ENCODE results near the gene CTSE.

The CTSE gene

DNA sequence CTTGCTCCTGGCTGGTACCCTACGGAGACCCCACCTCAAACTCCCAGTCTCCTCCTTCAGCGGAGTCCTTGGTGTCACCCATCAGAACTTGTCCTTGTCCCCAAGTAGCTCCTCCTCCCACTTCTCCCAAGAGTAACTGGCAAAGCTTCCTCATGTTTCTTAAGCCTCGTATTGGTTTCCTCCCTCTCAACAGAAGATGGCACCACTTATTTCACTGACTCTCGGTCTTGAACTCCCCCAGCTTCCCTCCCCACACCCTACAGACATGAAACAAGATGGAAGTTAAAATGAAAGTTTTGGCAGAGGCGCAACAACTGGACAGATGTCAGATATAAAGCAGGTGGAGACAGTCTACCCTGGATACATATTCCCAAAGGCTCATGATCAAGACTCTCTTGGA, 33.9 kb downstream of the CTSE start:
- DNase-seq, result no peak

DNA sequence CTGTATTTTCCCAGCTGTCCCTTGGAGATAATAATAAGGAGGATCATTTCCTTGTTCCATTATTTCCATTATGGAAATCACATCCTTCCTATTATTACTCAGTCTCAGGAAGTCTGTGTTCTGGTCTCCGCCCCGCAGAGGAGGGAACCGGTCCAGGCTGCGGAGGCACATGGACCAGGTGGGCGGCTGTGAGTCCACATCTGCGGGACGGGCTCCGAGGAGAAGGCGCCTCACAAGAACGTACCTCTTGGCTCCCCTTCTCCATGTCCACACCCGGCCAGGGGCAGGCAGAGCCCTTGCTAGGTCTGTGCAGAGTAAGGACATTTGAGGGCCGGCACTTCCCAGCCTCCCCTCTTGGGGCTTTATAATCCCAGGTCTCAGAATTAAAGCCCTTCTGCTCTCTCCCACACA, 35.1 kb downstream of the CTSE start:
- DNase-seq, result no peak

DNA sequence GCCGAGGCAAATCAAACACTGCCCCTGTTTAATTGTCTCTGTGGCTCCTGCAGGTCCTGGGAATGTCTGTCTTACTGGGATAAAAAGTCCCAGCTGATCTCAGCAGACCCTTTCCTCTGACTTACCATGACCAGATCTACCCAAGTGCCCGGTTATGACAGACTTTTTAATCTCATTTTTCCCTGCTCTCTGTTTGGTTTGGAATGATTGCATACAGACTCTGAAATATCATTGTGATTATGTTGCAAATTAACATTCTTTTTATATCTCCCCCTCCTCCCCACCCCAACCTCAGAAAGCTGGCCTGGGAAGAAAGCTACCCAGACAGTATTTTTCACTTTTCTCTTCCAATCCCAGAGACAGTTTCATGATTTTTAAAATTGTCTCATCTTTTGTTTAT, 36.8 kb downstream of the CTSE start:
- DNase-seq, result no peak

DNA sequence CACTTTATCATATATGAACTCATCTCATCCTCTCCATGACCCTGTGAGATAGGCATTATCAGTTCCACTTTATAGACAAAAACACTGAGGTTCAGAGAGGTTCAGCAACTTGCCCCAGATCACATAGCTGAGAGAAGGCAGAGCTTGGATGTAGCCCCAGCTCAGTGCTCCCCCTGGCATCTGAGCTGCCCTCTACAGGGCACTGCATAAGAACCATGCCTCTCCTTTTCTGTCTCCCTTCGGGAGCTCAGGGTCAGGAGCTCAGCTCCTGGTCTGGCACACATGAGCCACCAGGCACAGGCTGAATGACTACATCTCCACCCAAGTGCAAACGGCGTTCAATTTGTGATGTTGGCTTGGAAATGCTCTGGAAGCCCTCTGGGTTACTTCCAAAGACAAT, 37.4 kb downstream of the CTSE start:
- no peak for DNase-seq

DNA sequence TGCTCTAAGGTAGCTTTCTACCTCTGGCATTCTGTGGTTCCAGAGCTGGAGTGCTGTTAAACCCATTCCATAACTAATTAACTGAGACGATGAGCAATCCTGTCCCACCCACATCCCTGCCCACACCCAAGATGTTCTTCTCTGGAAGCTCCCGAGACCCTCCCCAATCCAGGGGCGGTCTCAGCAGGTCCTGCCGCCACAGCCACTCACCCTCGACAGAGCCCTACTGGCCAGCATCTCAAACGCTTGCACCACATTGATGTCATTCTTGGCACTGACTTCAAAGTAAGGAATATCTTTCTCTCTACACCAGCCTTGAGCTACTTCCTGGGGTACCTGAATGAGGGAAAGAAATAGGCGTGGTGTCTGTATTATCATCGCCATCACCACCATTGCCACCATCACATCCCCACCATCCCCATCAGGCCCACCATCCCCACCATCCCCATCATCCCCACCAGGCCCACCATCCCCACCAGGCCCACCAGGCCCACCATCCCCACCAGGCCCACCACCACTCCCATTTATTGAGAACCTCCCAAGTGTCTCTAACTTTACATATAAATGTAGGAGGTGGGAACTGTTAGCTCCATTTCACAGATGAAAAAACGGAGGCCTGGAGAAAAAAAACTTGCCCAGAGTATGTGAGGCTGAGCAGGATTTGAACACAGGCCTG, 38.2 kb downstream of the CTSE start:
- DNase-seq, result no peak

DNA sequence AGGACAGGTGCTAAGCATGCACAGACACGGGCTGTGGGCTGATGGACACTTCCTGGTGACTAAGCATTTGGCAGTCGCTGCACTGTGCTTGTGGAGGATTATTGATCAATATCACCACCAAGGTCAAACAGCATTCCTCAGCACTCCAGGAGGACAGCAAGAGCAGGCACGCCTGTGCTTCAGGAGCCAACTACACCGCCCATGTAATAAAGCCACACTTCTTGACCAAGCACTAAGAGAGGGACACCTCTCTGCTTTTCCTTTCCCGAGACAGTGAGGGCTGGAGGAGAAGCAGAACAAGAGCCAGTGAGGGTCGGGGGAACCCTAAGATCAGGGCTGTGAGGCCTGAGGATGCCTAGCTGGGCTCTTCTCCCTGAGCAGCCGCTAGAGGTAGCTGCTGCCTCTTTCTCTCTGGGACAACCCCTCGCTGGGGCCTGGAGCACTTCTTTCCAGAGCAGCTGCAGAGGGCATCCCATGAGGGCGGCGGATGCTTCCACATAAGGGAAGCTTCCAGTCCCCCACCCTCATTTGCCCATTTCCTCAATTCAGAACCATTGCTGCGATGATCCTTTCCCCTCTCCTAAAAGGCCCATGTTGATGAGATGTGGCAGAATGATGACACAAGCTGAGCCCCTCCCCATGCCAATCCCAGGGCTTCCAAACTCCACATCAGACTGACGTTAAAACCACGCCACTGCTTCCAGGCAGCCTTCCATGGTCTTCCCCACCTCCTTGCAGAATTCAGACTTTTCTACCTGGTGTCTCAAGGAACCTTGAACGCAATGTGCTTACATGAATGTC, 39.6 kb downstream of the CTSE start:
- peak; percentile 72 for DNase-seq

DNA sequence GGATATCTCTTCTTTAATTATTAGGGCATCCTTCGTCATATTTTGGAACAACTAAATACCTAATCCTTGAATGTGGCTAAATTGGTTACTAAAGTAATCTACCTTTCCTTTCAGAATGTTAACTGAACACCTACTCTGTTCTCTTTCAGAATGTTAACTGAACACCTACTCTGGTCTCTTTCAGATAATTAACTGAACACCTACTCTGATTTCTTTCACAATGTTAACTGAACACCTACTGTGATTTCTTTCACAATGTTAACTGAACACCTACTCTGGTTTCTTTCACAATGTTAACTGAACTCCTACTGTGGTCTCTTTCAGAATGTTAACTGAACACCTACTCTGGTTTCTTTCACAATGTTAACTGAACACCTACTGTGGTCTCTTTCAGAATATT, 42.4 kb downstream of the CTSE start:
- DNase-seq, result no peak

DNA sequence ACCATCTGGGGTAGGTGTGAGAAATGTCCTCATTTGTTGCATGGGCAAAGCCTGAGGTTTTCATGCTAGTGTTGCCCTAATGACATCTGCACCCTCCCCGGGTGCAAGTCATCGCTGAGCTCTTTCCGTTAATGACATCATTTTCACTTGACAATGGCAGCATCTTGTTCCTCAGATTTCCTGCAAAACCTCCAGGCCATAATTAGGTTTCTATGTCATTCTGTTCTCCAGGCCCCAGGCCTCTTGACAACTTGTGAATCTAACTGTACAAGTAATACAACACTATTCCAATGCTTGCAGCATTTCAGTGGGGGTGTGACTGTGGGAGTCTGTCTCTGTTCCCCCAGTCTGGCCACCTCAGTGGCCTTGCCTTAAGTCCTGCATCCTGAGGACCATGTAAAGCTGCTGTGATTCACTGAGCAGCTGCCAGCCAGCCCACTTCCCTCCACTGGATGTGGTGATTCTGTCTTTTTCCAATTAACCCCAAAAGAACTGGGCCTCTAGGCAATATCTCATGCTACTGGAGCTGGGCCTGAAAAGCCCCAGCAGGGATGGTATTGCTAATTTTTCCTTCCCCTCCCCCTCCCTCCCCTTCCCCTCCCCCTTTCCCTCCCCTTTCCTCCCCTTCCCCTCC, 43.3 kb downstream of the CTSE start:
- peak; percentile 56 for DNase-seq

DNA sequence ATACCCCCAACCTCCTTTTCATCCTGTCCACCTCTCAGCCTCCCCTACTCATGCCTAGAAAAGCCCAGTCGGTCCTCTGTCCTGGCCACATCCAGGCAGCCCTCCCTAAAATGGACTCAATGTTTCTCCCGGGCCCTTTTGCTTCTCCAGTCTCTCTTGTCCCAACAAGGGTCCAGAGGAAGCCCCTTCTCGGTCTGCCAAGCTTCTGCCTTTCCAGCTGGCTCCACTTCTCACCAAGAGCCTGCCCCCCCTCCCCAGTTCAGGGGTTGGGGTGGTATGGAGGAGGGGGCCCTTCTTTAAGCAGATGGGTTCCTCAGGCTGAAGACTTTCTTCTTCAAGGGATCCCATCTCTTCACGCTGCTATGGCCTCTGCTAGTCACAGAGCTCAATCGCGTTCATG, 44.4 kb downstream of the CTSE start:
- DNase-seq, result no peak

DNA sequence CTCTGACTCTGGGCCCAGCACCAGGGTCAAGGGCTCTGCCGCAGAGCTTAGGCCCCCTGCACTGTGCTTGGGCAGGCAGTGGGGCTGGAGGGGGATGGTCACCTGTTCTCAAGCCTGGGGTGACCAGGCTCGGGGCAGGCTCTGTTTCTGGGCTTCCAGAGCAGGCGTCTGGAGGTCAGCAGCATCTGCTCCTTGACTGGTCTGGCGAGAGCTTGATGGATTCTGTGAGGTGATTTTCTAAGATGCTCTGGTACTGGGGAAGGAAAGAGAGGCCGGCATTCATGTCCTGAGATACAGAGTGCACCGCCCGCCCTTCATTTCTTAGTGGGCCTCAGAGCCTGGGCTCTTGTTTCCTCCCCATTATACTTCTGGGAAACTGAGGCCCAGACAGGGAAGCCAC, 45.0 kb downstream of the CTSE start:
- DNase-seq, result no peak

DNA sequence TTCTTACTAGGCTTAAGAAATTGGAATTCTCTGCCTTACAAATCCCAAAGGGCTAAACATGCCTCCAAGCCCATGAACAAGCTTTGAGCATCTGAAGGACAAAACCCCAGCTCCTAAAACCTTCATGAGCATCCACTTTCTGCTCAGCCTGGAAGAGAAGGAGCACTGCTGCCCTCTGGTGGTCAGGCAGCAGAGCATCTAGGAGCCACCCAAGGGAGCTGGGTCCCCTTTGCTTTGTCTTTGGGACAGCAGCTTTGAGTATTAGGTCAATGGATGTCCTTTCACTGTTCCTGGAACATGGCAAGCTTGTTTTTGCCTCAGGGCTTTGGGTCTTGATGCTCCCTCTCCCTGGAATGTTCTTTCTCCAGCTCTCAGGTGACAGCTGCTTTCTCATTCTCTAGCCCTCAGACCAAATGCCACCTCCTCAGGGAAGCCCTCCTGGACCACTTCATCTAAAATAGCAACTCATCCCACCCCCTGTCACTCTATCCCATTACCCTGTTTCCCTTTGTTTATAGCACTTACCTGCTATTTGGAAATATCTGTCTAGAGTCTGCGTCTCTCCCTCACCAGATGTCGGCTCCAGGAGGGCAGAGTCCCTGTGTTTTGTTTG, 46.2 kb downstream of the CTSE start:
- DNase-seq, result peak; percentile 86

DNA sequence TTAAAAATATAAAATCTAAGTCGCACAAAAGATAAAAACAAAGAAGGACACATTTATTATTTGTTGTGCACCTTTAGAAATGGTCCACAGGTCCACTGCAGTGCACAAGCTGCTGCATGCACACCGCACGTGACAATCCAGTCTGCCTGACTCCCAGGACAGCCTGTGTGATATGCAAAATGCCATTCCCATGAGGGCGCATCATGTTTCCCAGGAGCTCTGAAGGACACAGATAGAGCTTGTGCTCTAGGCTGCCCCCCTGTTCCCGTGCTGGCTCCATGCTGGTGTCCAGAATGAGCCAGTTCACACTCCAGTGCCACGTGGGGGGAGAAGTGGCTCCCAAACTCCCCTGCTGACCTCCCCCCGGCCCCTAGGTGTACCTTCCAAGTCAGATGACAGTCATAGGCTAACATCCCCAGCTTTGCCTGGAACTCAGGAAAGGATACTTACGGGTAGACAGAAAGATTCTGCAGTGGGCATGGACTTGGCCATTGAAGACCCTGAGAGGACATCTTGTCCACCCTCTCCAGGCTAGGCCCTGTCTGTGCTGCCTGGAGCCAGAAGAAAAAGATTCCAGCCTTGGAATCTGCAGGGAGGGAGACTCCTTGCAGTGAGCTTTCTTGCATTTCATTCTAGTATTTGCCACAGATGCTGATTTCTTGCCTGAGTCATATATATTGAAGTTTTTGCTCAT, 46.8 kb downstream of the CTSE start:
- no peak for DNase-seq

DNA sequence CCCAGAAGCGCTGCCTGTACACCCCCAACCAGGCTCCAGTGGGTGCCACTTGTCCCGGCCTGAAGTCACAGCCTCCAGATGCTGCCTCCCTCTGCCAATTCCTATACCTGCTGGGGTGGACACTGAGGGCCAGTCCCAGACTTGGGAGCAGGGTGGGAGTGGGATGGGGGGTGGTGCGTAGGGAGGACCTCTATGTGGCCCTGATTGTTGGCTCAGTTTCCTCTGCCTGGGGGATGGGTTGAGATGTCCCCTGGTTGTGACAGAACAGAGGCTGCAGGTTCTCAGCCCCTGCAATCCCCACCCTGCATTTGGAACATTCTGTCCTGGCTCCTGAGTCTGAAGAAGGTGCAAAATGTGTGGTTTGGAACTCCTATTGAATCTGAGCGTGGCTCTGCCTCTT, 47.7 kb downstream of the CTSE start:
- no peak for DNase-seq

DNA sequence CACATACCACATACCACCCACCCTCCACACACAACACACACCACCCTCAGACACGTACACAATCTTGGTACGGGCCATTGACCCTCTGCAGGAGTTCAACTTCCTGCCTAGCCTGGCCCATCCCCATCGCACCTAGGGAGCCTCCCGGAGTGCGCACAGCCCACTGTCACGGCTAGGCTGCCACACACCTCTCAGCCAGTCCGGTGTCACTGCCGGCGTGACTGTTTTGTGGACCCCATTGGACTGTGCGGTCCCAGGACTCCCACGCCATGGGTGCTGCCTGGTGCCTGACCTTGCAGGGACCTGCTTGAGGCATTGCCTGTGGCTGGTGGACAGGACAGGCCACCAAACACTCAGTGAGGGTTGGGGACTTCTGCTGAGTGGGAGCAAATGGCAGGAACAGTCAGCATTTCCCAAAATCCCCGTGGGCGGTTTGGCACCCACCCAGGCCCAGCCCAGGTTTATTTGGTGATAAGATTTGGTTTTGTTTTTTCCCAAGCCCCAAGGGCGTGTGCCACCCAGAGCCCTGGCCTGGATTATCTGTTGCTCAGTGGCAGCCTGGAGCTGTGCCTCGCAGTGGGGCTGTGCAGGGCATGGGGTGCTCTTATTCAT, 48.2 kb downstream of the CTSE start:
- DNase-seq, result peak; percentile 28

DNA sequence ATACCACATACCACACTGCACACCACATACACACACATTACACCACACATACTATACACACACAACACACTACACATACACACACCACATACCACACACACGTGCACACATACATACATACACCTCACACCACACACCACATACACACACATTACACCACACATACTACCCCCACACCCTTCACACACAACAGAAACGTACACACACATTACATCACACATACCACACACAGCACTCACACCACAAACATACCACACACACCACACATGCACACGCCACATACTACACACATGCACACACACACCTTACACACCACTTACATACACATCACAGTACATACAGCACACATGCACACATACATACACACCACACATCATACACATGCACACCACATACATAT, 49.0 kb downstream of the CTSE start:
- no peak for DNase-seq

DNA sequence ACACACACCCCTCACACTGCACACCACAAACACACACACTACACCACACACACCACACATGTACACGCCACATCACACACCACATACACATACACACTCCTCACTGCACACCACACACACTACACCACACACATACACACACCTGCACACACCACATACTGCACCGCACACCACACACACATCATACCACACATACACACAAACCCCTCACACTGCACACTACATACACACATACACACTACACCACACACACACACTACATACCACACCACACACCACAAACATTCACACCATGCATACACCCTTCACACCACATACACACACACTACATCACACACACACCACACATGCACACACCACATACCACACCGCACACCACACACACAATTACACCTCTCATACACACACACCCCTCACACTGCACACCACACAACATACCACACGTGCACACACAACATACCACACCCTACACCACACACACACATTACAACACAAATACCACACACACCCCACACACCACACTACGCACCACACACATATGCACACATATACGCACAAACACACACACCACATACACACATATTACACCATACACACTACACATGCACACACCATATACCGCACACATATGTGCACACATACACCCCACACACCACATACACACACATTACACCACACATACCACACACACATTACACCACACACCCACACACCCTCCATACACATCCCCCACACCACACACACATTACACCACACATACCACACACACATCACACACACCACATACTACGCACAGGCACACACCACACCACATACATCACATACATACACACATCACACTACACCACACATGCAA, 50.1 kb downstream of the CTSE start:
- DNase-seq, result no peak

DNA sequence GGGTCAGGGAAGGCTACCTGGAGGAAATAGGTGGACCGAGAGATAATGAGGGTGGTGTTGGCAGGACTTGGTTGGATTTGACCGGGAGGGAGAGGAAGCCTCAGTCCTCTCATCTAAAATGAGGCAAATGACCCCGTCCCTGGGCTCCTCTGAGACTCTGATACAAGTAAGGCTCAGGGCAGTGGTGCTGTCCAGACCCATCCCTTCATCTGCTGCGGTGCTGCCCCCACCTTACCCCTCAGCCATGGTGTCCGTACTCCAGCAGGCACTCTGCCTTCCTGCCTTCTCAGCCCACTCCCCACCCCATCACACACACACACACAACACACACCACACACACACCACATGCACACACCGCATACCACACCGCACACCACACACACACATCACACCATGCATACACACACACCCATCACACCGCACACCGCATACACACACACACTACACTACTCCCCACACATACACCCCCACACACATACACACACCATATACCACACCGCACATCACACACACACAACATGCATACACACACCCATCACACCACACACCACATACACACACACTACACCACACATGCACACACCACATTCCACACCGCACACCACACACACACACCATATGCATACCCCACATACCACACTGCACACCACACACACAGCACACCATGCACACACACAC, 51.1 kb downstream of the CTSE start:
- DNase-seq, result no peak

DNA sequence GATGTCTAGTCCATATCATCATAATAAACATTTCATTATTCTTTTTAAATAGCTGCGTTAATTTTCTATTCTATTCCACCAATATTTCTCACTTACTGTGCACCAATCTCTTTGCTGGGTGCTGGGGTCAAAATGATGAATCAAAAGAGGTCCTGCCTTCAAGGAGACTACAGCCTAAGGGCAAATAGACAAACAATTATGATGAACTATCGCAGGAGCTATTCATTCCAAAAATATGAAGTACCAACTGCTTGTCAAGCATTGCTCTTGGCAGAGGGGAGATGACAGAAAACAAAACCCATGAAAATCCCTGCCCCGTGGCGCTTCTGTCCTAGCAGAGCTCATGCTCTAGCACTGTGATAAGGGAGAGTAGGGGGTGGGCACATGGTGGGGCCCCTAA, 51.6 kb downstream of the CTSE start:
- no peak for DNase-seq

DNA sequence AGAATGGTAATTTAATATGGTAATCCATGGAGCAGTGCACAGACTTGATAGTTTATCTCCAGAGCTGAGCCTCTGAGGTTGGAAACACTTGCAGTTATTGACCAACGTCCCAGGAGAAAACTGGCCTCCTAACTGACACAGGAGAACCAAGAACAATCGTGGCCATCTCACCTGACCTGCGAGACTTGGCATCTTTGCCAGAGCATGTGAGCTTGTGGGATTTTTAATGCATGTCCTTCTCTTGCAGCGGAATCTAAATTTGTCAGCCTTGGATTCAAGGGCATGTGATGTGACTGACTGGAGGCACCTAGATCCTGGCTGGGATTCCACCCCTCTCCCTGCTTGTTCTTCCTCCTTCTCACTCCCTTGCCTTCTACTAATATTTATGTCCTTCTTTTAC, 52.6 kb downstream of the CTSE start:
- DNase-seq, result no peak

DNA sequence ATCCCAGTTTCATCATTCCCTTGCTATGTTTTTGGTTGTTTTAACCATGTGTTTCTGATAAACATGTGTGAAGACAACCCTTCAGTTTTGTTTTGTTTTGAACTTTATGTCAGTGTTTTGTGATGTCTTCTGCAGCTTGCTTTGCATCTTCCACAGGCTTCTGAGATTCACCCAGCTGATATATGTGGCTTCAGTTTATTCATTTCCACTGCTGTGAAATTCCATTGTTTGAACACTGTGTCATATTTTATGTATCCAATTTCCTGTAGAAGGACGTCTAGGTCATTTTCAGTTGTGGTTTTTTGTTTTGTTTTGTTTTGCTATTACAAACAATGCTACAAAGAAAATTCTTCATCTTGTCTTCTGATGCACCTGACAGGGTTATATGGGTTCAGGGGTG, 53.2 kb downstream of the CTSE start:
- no peak for DNase-seq

DNA sequence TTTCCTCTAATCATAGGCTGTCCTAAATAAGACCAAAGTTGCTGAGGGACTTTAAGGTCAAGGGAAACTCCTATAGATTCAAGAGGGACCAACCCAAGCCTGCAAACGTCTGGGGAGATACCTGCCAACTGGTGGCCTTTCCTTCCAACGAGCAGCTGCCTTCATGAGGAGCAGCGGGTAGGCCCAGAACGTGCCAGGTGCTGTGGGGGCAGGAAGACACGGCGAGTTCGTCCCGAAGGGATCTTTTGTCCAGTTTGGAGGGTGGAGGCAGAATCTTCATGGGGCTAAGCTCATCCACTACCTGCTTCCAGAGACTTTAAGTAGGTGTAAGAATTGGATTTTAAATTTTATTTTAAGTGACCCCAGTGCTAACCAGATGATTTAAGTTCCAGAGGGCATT, 54.5 kb downstream of the CTSE start:
- no peak for DNase-seq

All from suppressor macrophage treated with lipopolysaccharide for 4 hours (primary cell).